ENCODE measurements around the gene GON4L.
"Not testable (repeated sequence)": the region's sequence is repeated elsewhere in the genome, so short reads cannot be mapped to it uniquely, and the experiment has no call there.

GON4L gene

DNA sequence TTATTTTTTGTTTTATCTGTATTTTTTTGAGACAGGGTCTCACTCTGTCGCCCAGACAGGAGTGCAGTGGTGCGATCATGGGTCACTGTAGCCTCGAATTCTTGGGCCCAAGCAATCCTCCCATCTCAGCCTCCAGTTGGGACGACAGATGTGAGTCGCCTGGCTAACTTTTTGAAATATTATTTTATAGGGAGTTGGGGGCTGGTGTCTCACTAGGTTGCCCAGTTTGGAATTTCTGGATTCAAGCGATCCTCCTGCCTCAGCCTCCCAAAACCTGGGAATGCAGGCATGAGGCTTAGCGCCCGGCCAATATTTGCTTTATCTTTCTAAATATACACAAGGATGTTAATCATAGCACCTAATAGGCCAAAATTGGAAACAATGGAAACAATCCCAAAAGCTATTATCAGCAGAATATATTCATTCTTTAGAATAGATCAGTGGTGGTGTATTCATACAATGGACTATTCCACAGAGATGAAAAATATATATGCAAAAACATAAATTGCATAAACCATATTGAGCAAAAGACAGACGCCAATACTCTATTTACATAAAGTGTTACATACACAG, 112.2 kb downstream of the GON4L start:
- TF ChIP-seq, protein P1, sequence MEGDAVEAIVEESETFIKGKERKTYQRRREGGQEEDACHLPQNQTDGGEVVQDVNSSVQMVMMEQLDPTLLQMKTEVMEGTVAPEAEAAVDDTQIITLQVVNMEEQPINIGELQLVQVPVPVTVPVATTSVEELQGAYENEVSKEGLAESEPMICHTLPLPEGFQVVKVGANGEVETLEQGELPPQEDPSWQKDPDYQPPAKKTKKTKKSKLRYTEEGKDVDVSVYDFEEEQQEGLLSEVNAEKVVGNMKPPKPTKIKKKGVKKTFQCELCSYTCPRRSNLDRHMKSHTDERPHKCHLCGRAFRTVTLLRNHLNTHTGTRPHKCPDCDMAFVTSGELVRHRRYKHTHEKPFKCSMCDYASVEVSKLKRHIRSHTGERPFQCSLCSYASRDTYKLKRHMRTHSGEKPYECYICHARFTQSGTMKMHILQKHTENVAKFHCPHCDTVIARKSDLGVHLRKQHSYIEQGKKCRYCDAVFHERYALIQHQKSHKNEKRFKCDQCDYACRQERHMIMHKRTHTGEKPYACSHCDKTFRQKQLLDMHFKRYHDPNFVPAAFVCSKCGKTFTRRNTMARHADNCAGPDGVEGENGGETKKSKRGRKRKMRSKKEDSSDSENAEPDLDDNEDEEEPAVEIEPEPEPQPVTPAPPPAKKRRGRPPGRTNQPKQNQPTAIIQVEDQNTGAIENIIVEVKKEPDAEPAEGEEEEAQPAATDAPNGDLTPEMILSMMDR (IDR thresholded peaks at IDR 0.05; ENCODE audit: low read depth, low read length): no peak
- no peak for DNase-seq (ENCODE audit: extremely low read depth, low read depth)

DNA sequence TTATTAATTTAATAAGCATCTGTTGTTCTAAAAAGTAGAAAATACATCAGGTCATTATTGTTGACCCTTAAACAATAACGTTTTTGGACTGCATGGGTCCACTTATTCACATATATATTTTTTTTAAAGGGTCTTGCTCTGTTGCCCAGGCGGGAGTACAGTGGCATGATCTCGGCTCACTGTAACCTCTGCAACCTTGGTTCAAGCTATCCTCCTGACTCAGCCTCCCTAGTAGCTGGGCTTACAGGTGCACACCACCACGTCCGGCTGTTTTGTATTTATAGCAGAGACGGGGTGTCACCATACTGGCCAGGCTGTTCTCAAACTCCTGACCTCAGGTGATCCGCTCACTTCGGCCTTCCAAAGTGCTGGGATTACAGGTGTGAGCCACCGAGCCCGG, 115.1 kb downstream of the GON4L start:
- TF ChIP-seq, protein P1 (IDR thresholded peaks at IDR 0.05; ENCODE audit: low read depth, low read length): no peak
- DNase-seq (ENCODE audit: extremely low read depth, low read depth): no peak

DNA sequence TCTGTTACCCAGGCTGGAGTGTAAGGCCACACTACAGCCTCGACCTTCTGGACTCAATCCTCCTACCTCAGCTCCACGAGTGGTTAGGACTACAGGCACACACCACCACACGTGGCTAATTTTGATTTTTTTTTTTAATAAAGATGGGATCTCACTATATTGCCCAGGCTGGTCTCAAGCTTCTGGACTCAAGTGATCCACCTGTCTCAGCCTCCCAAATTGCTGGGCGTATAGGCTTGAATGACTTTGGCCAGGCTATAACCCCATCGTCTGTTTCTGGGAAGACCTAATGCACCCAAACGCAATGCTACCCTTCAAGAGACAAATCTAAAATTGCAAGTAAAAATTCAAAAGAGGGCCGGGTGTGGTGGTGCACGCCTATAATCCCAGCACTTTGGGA, 116.0 kb downstream of the GON4L start:
- no peak for DNase-seq (ENCODE audit: extremely low read depth, low read depth)
- TF ChIP-seq, protein P1 (IDR thresholded peaks at IDR 0.05; ENCODE audit: low read depth, low read length): no peak

DNA sequence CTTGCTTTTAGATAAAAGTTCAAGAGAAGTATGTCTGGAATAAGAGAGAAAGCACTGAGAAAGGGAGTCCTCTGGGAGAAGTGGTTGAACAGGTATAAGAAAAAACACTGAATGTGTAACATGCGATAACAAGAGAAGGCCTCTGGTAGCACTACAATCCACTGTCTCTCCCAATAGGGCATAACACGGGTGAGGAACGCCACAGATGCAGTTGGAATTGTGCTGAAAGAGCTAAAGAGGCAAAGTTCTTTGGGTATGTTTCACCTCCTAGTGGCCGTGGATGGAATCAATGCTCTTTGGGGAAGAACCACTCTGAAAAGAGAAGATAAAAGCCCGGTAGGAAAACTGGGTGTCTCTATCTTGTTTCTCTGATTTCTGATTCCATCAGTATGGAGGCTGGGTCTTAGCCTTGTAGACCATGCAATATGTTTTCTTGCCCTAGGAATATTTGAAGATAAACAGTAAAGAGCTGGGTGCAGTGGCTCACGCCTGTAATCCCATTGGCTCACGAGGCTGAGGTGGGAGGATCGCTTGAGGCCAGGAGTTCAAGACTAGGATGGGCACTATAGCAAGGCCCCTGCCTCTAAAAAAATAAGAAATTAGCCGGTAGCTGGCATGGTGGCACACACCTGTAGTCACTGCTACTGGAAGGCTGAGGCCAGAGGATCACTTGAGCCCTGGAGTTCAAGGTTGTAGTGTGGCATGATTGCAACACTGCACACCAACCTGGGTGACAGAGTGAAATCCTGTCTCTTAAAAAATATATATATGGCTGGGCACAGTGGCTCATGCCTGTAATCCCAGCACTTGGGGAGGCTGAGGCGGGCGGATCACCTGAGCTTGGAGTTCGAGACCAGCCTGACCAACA, 127.7 kb downstream of the GON4L start:
- TF ChIP-seq, protein P1 (IDR thresholded peaks at IDR 0.05; ENCODE audit: low read depth, low read length): peak; percentile 67
- DNase-seq (ENCODE audit: extremely low read depth, low read depth): peak; percentile 18

DNA sequence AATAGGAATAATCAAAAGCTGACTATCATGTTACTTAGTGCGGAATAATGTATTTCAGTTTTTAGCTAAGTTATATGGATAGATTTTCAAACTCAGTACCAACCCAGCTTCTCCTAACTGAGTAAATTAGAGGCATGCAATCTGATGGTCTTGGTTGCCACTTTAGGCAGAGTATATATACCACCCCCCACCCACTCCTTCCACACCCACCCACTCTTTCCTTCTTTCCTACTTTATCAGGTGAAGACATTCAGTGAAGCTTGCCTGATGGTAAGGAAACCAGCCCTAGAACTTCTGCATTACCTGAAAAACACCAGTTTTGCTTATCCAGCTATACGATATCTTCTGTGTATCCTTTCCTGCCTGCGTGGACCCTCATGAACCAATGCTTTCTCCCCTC, 131.9 kb downstream of the GON4L start:
- TF ChIP-seq, protein P1 (IDR thresholded peaks at IDR 0.05; ENCODE audit: low read depth, low read length): no peak
- DNase-seq (ENCODE audit: extremely low read depth, low read depth): no peak

DNA sequence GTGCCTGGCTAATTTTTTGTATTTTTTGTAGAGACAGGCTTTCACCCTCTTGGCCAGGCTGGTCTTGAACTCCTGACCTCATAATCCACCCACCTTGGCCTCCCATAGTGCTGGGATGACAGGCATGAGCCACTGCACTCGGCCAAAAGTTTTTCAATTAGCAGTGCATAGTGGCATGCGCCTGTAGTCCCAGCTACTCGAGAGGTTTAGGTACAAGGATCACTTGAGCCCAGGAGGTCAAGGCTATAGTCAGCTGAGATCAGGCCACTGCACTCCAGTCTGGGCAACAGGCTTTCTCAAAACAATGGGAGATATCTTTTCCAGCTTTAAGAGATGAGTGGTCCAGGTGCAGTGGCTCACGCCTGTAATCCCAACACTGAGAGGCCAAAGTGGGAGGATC, 137.3 kb downstream of the GON4L start:
- TF ChIP-seq, protein P1 (IDR thresholded peaks at IDR 0.05; ENCODE audit: low read depth, low read length): no peak
- DNase-seq (ENCODE audit: extremely low read depth, low read depth): no peak

DNA sequence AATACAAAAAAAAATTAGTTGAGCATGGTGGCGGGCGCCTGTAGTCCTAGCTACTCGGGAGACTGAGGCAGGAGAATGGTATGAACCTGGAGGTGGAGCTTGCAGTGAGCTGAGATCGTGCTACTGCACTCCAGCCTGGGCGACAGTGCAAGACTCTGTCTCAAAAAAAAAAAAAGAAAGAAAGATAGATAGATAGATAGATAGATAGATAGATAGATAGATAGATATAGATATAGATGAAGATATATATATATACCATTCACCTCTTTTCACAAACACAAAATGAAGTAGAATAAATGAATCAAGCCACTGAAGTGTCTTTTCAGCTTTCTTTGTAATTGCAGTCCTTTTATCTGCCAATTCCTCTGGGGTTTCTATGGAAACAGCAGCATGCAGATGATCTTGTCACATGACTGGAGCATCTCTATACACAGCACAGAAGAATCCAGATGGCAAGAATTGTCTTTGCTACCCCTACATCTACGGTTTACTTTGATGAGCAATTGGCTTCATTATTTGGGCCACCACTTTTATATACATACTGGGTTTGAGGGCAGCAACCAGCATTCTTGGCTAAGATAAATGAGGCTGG, 138.4 kb downstream of the GON4L start:
- not testable (repeated sequence) for DNase-seq (ENCODE audit: extremely low read depth, low read depth)

Data from AG09319 (cell line).